ENCODE measurements around the gene NOCT. TPM values are rescaled to one million over a fixed set of nuclear protein-coding genes. Genes with fewer than 3 reads are reported as not detected.

NOCT gene
- total and polyA plus RNA-seq, 2 of the 4 experiments (the other 2 are of a cell fraction): 5.5 to 41.4 TPM

GRCh38 chr4:138978600-138978999, 37.0 kb upstream of the NOCT start:
- Histone ChIP-seq H3K56ac (ENCODE audit: extremely low read depth, insufficient read depth, low read length) (no peak overlapping the region), H4K5ac (ENCODE audit: low read depth, low read length) (no peak overlapping the region), H2AK9ac (replicated peaks; ENCODE audit: low read depth, low read length, poor library complexity) (no peak overlapping the region), H3K4me1 (ENCODE audit: control insufficient read depth, insufficient read depth, low read length) (peaks cover 3% of the 10 kb centered on the region), H2BK15ac (ENCODE audit: low read depth, low read length) (no peak overlapping the region), H2BK20ac (ENCODE audit: low read depth, low read length) (peak overlapping the region; percentile 14; the same call in 1 of the 2 replicates), H3K4me3 (ENCODE audit: insufficient read depth, low read depth, low read length) (no peak overlapping the region), H2BK120ac (ENCODE audit: low read depth, low read length) (no peak overlapping the region), H3K4ac (ENCODE audit: low read depth, low read length) (no peak overlapping the region), H3K27ac (ENCODE audit: insufficient read depth, low read length) (no peak overlapping the region), H3K9me1 (ENCODE audit: insufficient read depth, low read length) (peaks cover under 1% of the 10 kb centered on the region; the same call in 1 of the 2 replicates), H3K23ac (ENCODE audit: low read depth, low read length) (no peak overlapping the region), H3K9ac (ENCODE audit: low read depth, low read length) (no peak overlapping the region), H2AK5ac (ENCODE audit: low read depth, low read length) (no peak overlapping the region), H4K20me1 (ENCODE audit: insufficient read depth, low read length) (no peaks in the 10 kb centered on the region), H3K14ac (replicated peaks; ENCODE audit: low read depth, low read length) (no peak overlapping the region), H3K27me3 (ENCODE audit: control insufficient read depth, insufficient read depth, low read length) (no peaks in the 10 kb centered on the region), H3K4me2 (ENCODE audit: low read depth, low read length) (no peak overlapping the region), H4K8ac (ENCODE audit: low read depth in 2 of 2, low read length in 2 of 2) (no peak overlapping the region), H3K18ac (ENCODE audit: low read depth, low read length) (no peak overlapping the region), H2AFZ (replicated peaks; ENCODE audit: low read length, poor library complexity) (no peak overlapping the region), H2BK5ac (ENCODE audit: low read depth, low read length, poor library complexity, severe bottlenecking) (no peak overlapping the region), H3K36me3 (ENCODE audit: control insufficient read depth, insufficient read depth, low read length) (no peaks in the 10 kb centered on the region), H4K91ac (ENCODE audit: insufficient read depth, low read depth, low read length) (no peak overlapping the region), H3K9me3 (ENCODE audit: control insufficient read depth, insufficient read depth, low read length) (no peaks in the 10 kb centered on the region), H3K79me1 (ENCODE audit: low read depth in 1 of 2, low read length in 2 of 2) (no peaks in the 10 kb centered on the region)
- in situ Hi-C loops (cut with MboI; ENCODE audit: low sequenced_read_pairs): no loop called here
- ATAC-seq (ENCODE audit: low read depth) (no peak), DNase-seq (no peak)
- ChIA-PET CTCF (no interaction called here), POLR2A (ENCODE audit: unreplicated experiment) (no interaction called here)
- BruUV-seq (replicated peaks): no TSS peak
- intact Hi-C loops (cut with micrococcal nuclease): no loop called here
- WGBS, 2 experiments (ENCODE audit: extremely low coverage in 2 of 2, insufficient read length in 1 of 2): 100% methylated on average over 1 of the region's 3 CpGs; no CpG with 5 or more reads in 1 of the 2 experiments
- TF ChIP-seq BHLHE40 (IDR thresholded peaks at IDR 0.05; ENCODE audit: low read depth, low read length) (no peak), RCOR1 (IDR thresholded peaks at IDR 0.05; ENCODE audit: insufficient replicate concordance, low read length) (no peak), FOS (IDR thresholded peaks at IDR 0.05; ENCODE audit: low read depth, low read length) (no peak), ELK1 (IDR thresholded peaks at IDR 0.05; ENCODE audit: borderline replicate concordance, low read depth, low read length) (no peak), MAZ (IDR thresholded peaks at IDR 0.05; ENCODE audit: borderline replicate concordance, low read depth, low read length) (no peak), NFE2L2 (IDR thresholded peaks at IDR 0.05; ENCODE audit: low read depth, low read length) (no peak), CEBPB (IDR thresholded peaks at IDR 0.05; ENCODE audit: low read depth, low read length) (no peak), CTCF (conservative IDR thresholded peaks at IDR 0.05; ENCODE audit: low read depth, low read length) (no peak)
- dilution Hi-C loops (cut with HindIII; ENCODE audit: low sequenced_read_pairs, unreplicated experiment): no loop called here
